HepG2 (cell line): ENCODE results near the gene RSF1.

Experiments
- EZH2 ChIP-seq: conservative IDR thresholded peaks from 2 replicates; pipeline ENCODE4 v1.6.1; 2012; ENCODE audit warnings: mild to moderate bottlenecking, low read depth, low read length, moderate library complexity
- HNRNPLL ChIP-seq: fragments of 200-400 bp; formaldehyde crosslinking; IDR thresholded peaks from 2 replicates; pipeline ENCODE4 v1.6.1; 2017; ENCODE audit warnings: mild to moderate bottlenecking, low read depth, low read length; ENCODE audit not compliant: poor library complexity, severe bottlenecking
- KLF9 ChIP-seq: IDR thresholded peaks from 2 replicates; pipeline ENCODE4 v1.6.1; 2016; ENCODE audit warnings: low read depth
- NFRKB ChIP-seq: fragments of 450-650 bp; IDR thresholded peaks from 2 replicates; pipeline ENCODE4 v1.6.1; 2017
- SP1 ChIP-seq, 2 experiments: fragments of 450-650 bp in 1 of 2; sonication (generic) in 1 of 2; formaldehyde crosslinking in 1 of 2; IDR thresholded peaks; 2 replicates each; pipeline versions ENCODE4 v1.4.0 to v1.6.1; 2016 to 2020; ENCODE audit warnings: missing genetic modification reagents in 1 of 2
- ZBTB8A ChIP-seq: sonication (generic); formaldehyde crosslinking; IDR thresholded peaks from 2 replicates; pipeline ENCODE4 v1.4.0; 2020; ENCODE audit warnings: mild to moderate bottlenecking, low read depth, missing genetic modification reagents, borderline replicate concordance
- ZKSCAN8 ChIP-seq: IDR thresholded peaks from 2 replicates; pipeline ENCODE4 v1.6.1; 2016; ENCODE audit warnings: borderline replicate concordance, missing genetic modification reagents, missing compliant biosample characterization
- ZNF510 ChIP-seq: sonication (generic); formaldehyde crosslinking; IDR thresholded peaks from 2 replicates; pipeline ENCODE4 v1.4.0; 2020; ENCODE audit warnings: low read depth, mild to moderate bottlenecking, missing genetic modification reagents
- TF ChIP-seq, protein P1 (sequence below): IDR thresholded peaks from 2 replicates; pipeline ENCODE4 v1.6.1; 2016; ENCODE audit warnings: missing compliant biosample characterization, missing genetic modification reagents, borderline replicate concordance

- TF ChIP-seq HNRNPLL (no peak), SP1 (IDR thresholded peaks at IDR 0.05) (no peak), SP1 (CRISPR knock-in tag; IDR thresholded peaks at IDR 0.05) (no peak), KLF9 (CRISPR knock-in tag) (no peak), NFRKB (no peak), ZNF510 (CRISPR knock-in tag) (no peak), ZBTB8A (no peak), EZH2 (no peak), ZKSCAN8 (CRISPR knock-in tag) (no peak)
- TF ChIP-seq, protein P1, sequence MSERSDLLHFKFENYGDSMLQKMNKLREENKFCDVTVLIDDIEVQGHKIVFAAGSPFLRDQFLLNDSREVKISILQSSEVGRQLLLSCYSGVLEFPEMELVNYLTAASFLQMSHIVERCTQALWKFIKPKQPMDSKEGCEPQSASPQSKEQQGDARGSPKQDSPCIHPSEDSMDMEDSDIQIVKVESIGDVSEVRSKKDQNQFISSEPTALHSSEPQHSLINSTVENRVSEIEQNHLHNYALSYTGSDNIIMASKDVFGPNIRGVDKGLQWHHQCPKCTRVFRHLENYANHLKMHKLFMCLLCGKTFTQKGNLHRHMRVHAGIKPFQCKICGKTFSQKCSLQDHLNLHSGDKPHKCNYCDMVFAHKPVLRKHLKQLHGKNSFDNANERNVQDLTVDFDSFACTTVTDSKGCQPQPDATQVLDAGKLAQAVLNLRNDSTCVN = no peak
These were observed 19.0 kb downstream of the RSF1 start for GRCh38 chr11:77801477-77801876.
